Coronary artery (tissue), 2 donors: ENCODE measurements around the gene NPAS3.

Source experiments
- DNase-seq: peaks from one replicate; pipeline ENCODE4 v3.0.0-alpha.2; 2017; ENCODE audit warnings: low spot score
- H3K27ac ChIP-seq, 2 donors: fragments of 200-600 bp; sonication (generic); one replicate each; pipeline ENCODE4 v1.5.1; 2016 to 2019
- H3K4me3 ChIP-seq: fragments of 200-600 bp; sonication (generic); 2 replicates; pipeline ENCODE4 v1.5.1; 2016; ENCODE audit warnings: mild to moderate bottlenecking, moderate library complexity
- TF ChIP-seq, protein P1 (sequence below): fragments of 200-600 bp; sonication (generic); IDR thresholded peaks from one replicate; pipeline ENCODE4 v1.5.1; 2019; ENCODE audit warnings: antibody characterized with exemption

The NPAS3 gene

DNA sequence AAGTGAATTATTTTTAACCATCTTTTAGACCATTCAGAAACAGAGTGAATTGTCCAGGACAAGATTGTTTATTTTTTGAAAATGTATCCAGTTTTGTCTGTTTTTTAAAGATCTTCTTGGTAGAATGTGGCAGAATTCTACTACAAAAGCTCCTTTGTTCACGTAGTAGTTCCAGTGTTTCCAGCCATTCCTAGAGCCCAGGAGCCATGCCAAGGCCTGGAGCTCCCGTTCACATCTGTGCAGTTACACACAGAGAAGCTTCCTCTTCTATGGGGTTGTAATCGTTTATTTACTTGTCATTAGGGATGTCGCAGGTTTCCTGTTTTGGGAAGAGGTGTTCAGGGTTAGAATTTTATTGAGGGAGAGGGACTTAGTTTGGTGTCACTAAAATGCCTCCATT is 409.8 kb downstream of the NPAS3 start:
- TF ChIP-seq, protein P1, sequence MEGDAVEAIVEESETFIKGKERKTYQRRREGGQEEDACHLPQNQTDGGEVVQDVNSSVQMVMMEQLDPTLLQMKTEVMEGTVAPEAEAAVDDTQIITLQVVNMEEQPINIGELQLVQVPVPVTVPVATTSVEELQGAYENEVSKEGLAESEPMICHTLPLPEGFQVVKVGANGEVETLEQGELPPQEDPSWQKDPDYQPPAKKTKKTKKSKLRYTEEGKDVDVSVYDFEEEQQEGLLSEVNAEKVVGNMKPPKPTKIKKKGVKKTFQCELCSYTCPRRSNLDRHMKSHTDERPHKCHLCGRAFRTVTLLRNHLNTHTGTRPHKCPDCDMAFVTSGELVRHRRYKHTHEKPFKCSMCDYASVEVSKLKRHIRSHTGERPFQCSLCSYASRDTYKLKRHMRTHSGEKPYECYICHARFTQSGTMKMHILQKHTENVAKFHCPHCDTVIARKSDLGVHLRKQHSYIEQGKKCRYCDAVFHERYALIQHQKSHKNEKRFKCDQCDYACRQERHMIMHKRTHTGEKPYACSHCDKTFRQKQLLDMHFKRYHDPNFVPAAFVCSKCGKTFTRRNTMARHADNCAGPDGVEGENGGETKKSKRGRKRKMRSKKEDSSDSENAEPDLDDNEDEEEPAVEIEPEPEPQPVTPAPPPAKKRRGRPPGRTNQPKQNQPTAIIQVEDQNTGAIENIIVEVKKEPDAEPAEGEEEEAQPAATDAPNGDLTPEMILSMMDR: no peak
- DNase-seq: no peak
- Histone ChIP-seq H3K4me3 (no peak overlapping the region), H3K27ac (no peak overlapping the region)

DNA sequence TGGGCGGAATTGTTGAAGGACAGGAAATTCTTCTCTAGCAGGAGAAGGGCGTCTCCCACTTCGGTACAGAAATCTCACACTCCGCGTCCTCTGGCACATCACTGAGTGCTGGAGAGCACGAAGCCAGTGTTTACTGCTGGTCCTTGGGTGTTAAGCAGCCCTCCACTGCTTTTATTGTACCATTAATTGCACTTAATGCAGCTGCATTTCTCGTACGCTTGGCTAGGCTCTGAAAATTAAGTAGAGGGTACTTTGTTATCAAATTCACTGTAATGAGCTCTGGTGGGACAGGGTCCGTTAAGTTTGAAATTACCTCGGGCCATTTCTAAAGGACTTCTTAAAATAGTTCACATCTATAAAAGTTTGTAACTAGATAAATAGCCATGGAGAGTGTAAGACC is 411.2 kb downstream of the NPAS3 start:
- TF ChIP-seq, protein P1: no peak
- Histone ChIP-seq H3K27ac (no peak overlapping the region), H3K4me3 (no peak overlapping the region)
- DNase-seq: no peak

GRCh38 chr14:33350366-33350990 is 411.8 kb downstream of the NPAS3 start:
- TF ChIP-seq, protein P1: no peak
- no peak for DNase-seq
- H3K4me3 ChIP-seq: no peak overlapping the region
- no peak overlapping the region for H3K27ac ChIP-seq

DNA sequence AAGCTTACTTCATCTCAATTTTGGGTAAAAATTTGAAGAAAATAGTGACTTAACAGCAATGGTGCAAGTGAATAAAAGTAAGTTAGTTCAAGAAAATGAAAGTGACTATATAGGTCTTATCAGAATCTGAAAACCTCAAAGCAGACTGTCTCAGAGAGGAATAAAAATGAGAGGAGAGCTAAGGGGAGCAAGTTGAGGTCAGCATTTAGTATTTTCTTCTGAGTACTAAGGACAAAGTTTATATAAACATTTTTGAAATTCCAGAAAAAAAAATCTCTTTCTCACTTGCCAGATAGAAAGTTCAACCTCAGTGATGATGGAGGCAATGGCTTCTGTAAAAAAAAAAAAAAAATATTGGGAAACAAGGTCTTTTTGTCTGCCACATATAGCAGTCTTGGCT is 414.1 kb downstream of the NPAS3 start:
- DNase-seq: no peak
- H3K4me3 ChIP-seq: no peak overlapping the region
- TF ChIP-seq, protein P1: no peak
- no peak overlapping the region for H3K27ac ChIP-seq

DNA sequence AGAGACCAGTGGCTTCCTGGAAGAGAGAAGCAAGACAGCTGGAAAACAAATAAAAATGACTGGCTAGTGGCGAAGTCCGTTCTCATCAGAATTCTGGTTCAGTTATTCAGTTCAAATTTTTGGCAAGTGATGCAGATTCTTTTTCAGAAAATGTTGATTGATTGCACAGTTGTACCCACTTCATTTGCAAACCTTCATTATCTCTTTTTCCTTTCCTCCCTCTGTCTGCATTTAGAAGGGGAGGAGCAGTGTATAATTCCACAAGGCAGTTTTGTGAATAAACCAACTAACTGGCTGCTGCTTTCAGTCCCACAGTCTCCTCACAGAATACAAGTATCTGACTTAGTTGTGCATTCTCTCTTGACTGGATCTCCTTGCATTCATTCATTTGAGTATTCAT is 417.5 kb downstream of the NPAS3 start:
- no peak for DNase-seq
- Histone ChIP-seq H3K27ac (no peak overlapping the region), H3K4me3 (no peak overlapping the region)
- TF ChIP-seq, protein P1: no peak

- no peak overlapping the region for H3K27ac ChIP-seq
- H3K4me3 ChIP-seq: no peak overlapping the region
- no peak for DNase-seq
- TF ChIP-seq, protein P1: no peak
Observed at GRCh38 chr14:33357225-33358010, 418.7 kb downstream of the NPAS3 start.
